HepG2 (cell line): Measurements from ENCODE around the gene SFR1. TPM values are rescaled to one million over a fixed set of nuclear protein-coding genes. Genes with fewer than 3 reads are reported as not detected.

Source experiments
- DBP ChIP-seq: sonication (generic); formaldehyde crosslinking; IDR thresholded peaks from 2 replicates; pipeline ENCODE4 v1.4.0; 2020; ENCODE audit warnings: missing genetic modification reagents; ENCODE audit errors: not compliant biosample characterization
- DDIT3 ChIP-seq: sonication (generic); formaldehyde crosslinking; IDR thresholded peaks from 2 replicates; pipeline ENCODE4 v1.4.0; 2020; ENCODE audit warnings: mild to moderate bottlenecking, missing genetic modification reagents
- DMAP1 ChIP-seq: IDR thresholded peaks from 2 replicates; pipeline ENCODE4 v1.6.1; 2016
- DZIP1 ChIP-seq: sonication (generic); formaldehyde crosslinking; IDR thresholded peaks from 2 replicates; pipeline ENCODE4 v1.5.0; 2020; ENCODE audit warnings: mild to moderate bottlenecking, missing genetic modification reagents
- HES4 ChIP-seq: sonication (generic); formaldehyde crosslinking; IDR thresholded peaks from 2 replicates; pipeline ENCODE4 v1.9.0; 2021; ENCODE audit warnings: mild to moderate bottlenecking, missing genetic modification reagents, borderline replicate concordance
- HOXA5 ChIP-seq: sonication (generic); formaldehyde crosslinking; IDR thresholded peaks from 2 replicates; pipeline ENCODE4 v1.4.0; 2020; ENCODE audit warnings: missing genetic modification reagents
- MED13 ChIP-seq: sonication (generic); formaldehyde crosslinking; IDR thresholded peaks from 2 replicates; pipeline ENCODE4 v1.5.0; 2020; ENCODE audit warnings: missing genetic modification reagents
- NCOR1 ChIP-seq: fragments of 200-600 bp; sonication (generic); IDR thresholded peaks from 2 replicates; pipeline ENCODE4 v1.7.0; 2017; ENCODE audit warnings: antibody characterized with exemption, low read length, borderline replicate concordance
- ONECUT2 ChIP-seq: sonication (generic); formaldehyde crosslinking; IDR thresholded peaks from 2 replicates; pipeline ENCODE4 v1.4.0; 2020; ENCODE audit warnings: missing genetic modification reagents
- RORA ChIP-seq: sonication (generic); formaldehyde crosslinking; IDR thresholded peaks from 2 replicates; pipeline ENCODE4 v1.5.0; 2020; ENCODE audit warnings: mild to moderate bottlenecking, missing genetic modification reagents, moderate library complexity
- ZEB1 ChIP-seq: IDR thresholded peaks from 2 replicates; pipeline ENCODE4 v1.6.1; 2012; ENCODE audit warnings: mild to moderate bottlenecking, low read depth, inconsistent platforms; ENCODE audit not compliant: insufficient replicate concordance
- ZNF383 ChIP-seq: sonication (generic); formaldehyde crosslinking; IDR thresholded peaks from 2 replicates; pipeline ENCODE4 v1.4.0; 2020; ENCODE audit warnings: missing genetic modification reagents, mild to moderate bottlenecking, borderline replicate concordance
- ZNF607 ChIP-seq: sonication (generic); formaldehyde crosslinking; IDR thresholded peaks from 2 replicates; pipeline ENCODE4 v1.5.1; 2020; ENCODE audit warnings: missing genetic modification reagents, mild to moderate bottlenecking, borderline replicate concordance
- polyA plus RNA-seq, 8 experiments: library from polyadenylated mRNA; depleted of rRNA in 3 of 8; stranded (reverse) in 7 of 8; unstranded in 1 of 8; fragments of >200 nt; fragmentation: Illumina TruSeq in 4 of 8; extraction: Trizol in 4 of 8; gene quantifications; 2 replicates each; pipeline versions ENCODE4 v1.2.1 to v1.2.3, GENCODE V29; 2011 to 2016; ENCODE audit warnings: low read depth in 4 of 8, missing spikeins in 1 of 8, mixed read lengths in 1 of 8; ENCODE audit not compliant: insufficient read depth in 1 of 8
- total RNA-seq, 5 experiments: library from RNA; depleted of rRNA; stranded (reverse); fragments of >200 nt; fragmentation: Illumina TruSeq; extraction: Trizol; gene quantifications; 2 replicates each; pipeline ENCODE4 v1.2.3, GENCODE V29; 2016; ENCODE audit warnings: low read depth in 1 of 5

Gene SFR1
- total and polyA plus RNA-seq, 2 of the 13 experiments (the other 11 are each of a cell fraction or from before 2014, with no cell fraction given) = 2.2 to 6.1 TPM

- TF ChIP-seq DZIP1 (CRISPR knock-in tag) (no peak; the same call in 1 of the 2 replicates), HOXA5 (0 out of 2 replicates have a peak, but pooled peaks have one; percentile 9), ZEB1 (peak; percentile 6), RORA (CRISPR knock-in tag) (no peak), HES4 (CRISPR knock-in tag) (0 out of 2 replicates have a peak, but pooled peaks have one; percentile 48), DDIT3 (CRISPR knock-in tag) (no peak), DMAP1 (CRISPR knock-in tag) (peak; percentile 10; the same call in 1 of the 2 replicates), ZNF383 (CRISPR knock-in tag) (no peak), ZNF607 (CRISPR knock-in tag) (peak; percentile 58; the same call in 1 of the 2 replicates), ONECUT2 (CRISPR knock-in tag) (no peak), DBP (CRISPR knock-in tag) (peak; percentile 21), MED13 (CRISPR knock-in tag) (0 out of 2 replicates have a peak, but pooled peaks have one; percentile 21), NCOR1 (0 out of 2 replicates have a peak, but pooled peaks have one; percentile 4)
Observed at GRCh38 chr10:104122225-104123107, 495 bp downstream of the SFR1 start (continued).
